Lower lobe of right lung (tissue), 2 donors: ENCODE data around the gene ATRNL1. TPM values are rescaled to one million over a fixed set of nuclear protein-coding genes. Genes with fewer than 3 reads are reported as not detected.

Experiments
- ATAC-seq, 2 donors: fragments of 200-7000 bp; cut with Tn5 transposase; one replicate each; pipeline ENCODE4 v1.9.1; 2020 to 2022; ENCODE audit warnings: mild to moderate bottlenecking in 2 of 2, moderate library complexity in 2 of 2
- DNase-seq: peaks from one replicate; pipeline ENCODE4 v3.0.0-alpha.2; 2020
- H3K27ac ChIP-seq: fragments of 200-600 bp; one replicate; pipeline ENCODE4 v1.8.0; 2022
- H3K27me3 ChIP-seq: fragments of 200-600 bp; one replicate; pipeline ENCODE4 v1.8.0; 2022; ENCODE audit warnings: low read depth
- H3K36me3 ChIP-seq: fragments of 200-600 bp; one replicate; pipeline ENCODE4 v1.8.0; 2022; ENCODE audit warnings: mild to moderate bottlenecking
- H3K4me1 ChIP-seq: fragments of 200-600 bp; one replicate; pipeline ENCODE4 v1.8.0; 2022
- H3K4me3 ChIP-seq: fragments of 200-600 bp; one replicate; pipeline ENCODE4 v1.8.0; 2022; ENCODE audit warnings: mild to moderate bottlenecking
- H3K9me3 ChIP-seq: fragments of 200-600 bp; one replicate; pipeline ENCODE4 v1.8.0; 2022
- CTCF ChIP-seq: fragments of 200-600 bp; IDR thresholded peaks from one replicate; pipeline ENCODE4 v1.8.0; 2022; ENCODE audit warnings: antibody characterized with exemption, mild to moderate bottlenecking
- intact Hi-C: fragments of 100-400 bp; cut with DNase I; formaldehyde crosslinking; loops from one replicate; pipeline ENCODE4 v1.11.0; 2022
- total RNA-seq: library from RNA; stranded (reverse); fragmentation: NEBNext Ultra II Directional; extraction: Animal tissue kit (Norgen Biotek cat#: 25700); gene quantifications from one replicate; pipeline ENCODE4 v1.2.1, GENCODE V29; 2021
- donor health status: DM: no; HTN: yes; CAD: no; lungs with severe emphysema.

Gene ATRNL1
- total RNA-seq, 1 donor from 2014 or later: 0.92 TPM

DNA sequence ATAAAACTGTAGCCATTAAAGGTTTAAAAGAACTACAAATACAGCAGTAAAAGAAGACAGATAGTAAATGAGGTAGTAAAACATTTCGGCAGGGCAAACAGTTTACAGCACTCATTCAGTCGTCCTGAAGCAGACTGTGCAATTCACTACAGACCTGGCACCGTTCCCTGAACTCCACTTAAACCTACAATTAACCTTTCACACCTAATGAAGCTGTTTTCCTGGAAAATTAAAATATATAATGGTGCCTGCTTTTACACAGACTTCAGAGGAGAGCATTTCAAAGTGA, 844.5 kb downstream of the ATRNL1 start:
- no peak for TF ChIP-seq CTCF
- Histone ChIP-seq H3K36me3 (no peaks in the 10 kb centered on the region), H3K27ac (no peak overlapping the region), H3K9me3 (no peaks in the 10 kb centered on the region), H3K4me1 (peaks cover 6% of the 10 kb centered on the region), H3K4me3 (no peak overlapping the region), H3K27me3 (no peaks in the 10 kb centered on the region)
- DNase-seq: no peak
- ATAC-seq: no peak
- intact Hi-C loops: no loop called here

DNA sequence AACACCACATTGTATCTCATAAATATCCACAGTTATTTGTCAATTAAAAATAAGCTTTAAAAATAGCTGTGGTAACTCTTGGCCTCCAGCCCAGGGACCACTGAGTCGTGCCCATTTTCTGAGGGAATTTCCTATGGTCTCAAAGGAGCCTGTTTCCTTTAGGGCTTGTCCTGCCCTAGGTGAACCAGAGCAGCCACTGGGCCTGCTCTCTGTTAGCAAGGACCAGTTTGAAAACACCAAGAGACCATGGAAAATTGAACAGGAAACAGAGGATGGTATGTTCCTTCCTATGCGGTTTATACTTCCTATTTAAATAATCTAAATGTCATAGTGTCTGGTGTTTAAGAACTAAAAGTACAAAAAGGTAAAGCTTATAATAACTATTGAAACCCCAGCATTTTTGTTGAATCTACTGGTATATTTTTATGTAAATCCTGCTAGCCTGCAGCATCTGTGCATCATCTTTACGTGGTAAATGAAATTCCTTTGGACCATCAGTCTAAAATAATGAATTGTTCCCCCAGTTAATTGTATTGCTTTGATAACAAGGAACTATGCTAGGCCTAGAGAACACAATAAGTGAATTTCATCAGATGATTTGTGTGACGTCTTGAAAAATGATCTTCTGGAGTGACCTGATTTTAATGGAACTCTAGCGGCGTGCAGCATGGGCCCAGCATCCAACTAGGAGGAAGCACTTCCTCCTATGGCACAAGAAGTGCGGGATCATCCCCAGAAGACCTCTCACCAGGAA, 846.1 kb downstream of the ATRNL1 start:
- no peak overlapping the region for H3K4me3 ChIP-seq
- H3K9me3 ChIP-seq: no peaks in the 10 kb centered on the region
- H3K27ac ChIP-seq: no peak overlapping the region
- intact Hi-C loops: no loop called here
- peaks cover 6% of the 10 kb centered on the region for H3K4me1 ChIP-seq
- no peaks in the 10 kb centered on the region for H3K36me3 ChIP-seq
- ATAC-seq (no peak), DNase-seq (no peak)
- no peaks in the 10 kb centered on the region for H3K27me3 ChIP-seq
- no peak for TF ChIP-seq CTCF

DNA sequence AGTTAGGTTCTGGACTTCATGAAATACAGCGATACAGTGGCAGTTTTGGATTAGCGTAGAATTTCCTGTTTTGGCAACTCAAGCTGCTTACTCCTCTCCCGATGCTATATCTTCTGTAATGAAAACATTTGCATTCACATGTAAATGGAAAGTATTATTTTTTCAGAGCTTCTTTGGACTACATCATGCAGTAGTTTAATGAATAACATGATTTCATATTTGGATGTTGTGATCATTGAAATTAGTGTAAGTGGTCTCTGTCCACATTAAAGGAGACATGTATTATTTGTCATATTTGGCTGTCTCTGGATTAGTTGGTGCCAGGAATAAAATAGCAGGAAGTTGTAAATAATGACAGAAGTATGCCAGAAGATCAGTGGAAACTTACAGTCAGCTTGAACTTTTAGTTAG, 848.2 kb downstream of the ATRNL1 start:
- Histone ChIP-seq H3K27ac (no peak overlapping the region), H3K27me3 (no peaks in the 10 kb centered on the region), H3K9me3 (no peaks in the 10 kb centered on the region), H3K4me1 (peaks cover 6% of the 10 kb centered on the region), H3K36me3 (no peaks in the 10 kb centered on the region), H3K4me3 (no peak overlapping the region)
- no peak for TF ChIP-seq CTCF
- no peak for ATAC-seq
- intact Hi-C loops: no loop called here
- DNase-seq: no peak

DNA sequence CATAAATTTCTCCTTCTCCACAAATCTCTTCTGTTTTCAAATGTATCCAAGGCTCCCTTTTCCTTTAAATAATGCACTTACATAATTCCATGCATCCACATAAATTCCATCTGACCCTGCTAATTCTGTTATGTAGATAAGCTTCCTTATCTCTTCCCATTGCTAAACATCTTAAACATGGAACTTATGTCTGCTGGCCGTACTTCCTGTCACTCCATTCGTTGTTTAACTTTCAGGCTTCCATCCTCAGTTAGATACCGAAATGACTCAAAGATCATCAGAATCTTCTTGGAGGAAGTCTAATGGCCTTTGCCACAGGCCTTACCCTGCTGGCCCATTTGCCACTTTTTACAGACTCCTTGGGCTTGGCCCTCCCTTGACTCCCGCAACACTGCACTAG, 848.9 kb downstream of the ATRNL1 start:
- Histone ChIP-seq H3K27ac (no peak overlapping the region), H3K9me3 (no peaks in the 10 kb centered on the region), H3K27me3 (no peaks in the 10 kb centered on the region), H3K4me3 (no peak overlapping the region), H3K4me1 (peaks cover 6% of the 10 kb centered on the region), H3K36me3 (no peaks in the 10 kb centered on the region)
- no peak for TF ChIP-seq CTCF
- intact Hi-C loops: no loop called here
- no peak for DNase-seq
- no peak for ATAC-seq

GRCh38 chr10:115944538-115944937, 851.4 kb downstream of the ATRNL1 start:
- H3K4me3 ChIP-seq: no peak overlapping the region
- H3K36me3 ChIP-seq: no peaks in the 10 kb centered on the region
- no peak overlapping the region for H3K27ac ChIP-seq
- H3K27me3 ChIP-seq: no peaks in the 10 kb centered on the region
- TF ChIP-seq CTCF: no peak
- DNase-seq: no peak
- intact Hi-C loops: no loop called here
- no peaks in the 10 kb centered on the region for H3K9me3 ChIP-seq
- peaks cover 6% of the 10 kb centered on the region for H3K4me1 ChIP-seq
- ATAC-seq: no peak
